SU-DHL-6 (cell line): ENCODE results near the gene ITPR1.

ENCODE experiments used
- EZH2phosphoT487 ChIP-seq: fragments of 200-600 bp; sonication (generic), shearing (Covaris generic); conservative IDR thresholded peaks from 2 replicates; pipeline ENCODE4 v1.6.1; 2018; ENCODE audit warnings: mild to moderate bottlenecking, antibody characterized with exemption, low read length, moderate library complexity, mixed read lengths
- TF ChIP-seq, protein P1 (sequence below): fragments of 200-600 bp; sonication (generic); IDR thresholded peaks from one replicate; pipeline ENCODE4 v1.5.1; 2017; ENCODE audit warnings: antibody characterized with exemption, mild to moderate bottlenecking, low read length, moderate library complexity; ENCODE audit not compliant: insufficient read depth, poor library complexity, severe bottlenecking

GRCh38 chr3:4766263-4766662 lies 273.1 kb downstream of the ITPR1 start:
- TF ChIP-seq, protein P1, sequence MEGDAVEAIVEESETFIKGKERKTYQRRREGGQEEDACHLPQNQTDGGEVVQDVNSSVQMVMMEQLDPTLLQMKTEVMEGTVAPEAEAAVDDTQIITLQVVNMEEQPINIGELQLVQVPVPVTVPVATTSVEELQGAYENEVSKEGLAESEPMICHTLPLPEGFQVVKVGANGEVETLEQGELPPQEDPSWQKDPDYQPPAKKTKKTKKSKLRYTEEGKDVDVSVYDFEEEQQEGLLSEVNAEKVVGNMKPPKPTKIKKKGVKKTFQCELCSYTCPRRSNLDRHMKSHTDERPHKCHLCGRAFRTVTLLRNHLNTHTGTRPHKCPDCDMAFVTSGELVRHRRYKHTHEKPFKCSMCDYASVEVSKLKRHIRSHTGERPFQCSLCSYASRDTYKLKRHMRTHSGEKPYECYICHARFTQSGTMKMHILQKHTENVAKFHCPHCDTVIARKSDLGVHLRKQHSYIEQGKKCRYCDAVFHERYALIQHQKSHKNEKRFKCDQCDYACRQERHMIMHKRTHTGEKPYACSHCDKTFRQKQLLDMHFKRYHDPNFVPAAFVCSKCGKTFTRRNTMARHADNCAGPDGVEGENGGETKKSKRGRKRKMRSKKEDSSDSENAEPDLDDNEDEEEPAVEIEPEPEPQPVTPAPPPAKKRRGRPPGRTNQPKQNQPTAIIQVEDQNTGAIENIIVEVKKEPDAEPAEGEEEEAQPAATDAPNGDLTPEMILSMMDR: no peak
- TF ChIP-seq EZH2phosphoT487: no peak
